Endodermal cell (in vitro differentiated cells): Measurements from ENCODE around the gene KDM2B. TPM values are rescaled to one million over a fixed set of nuclear protein-coding genes. Genes with fewer than 3 reads are reported as not detected.

Source experiments
- DNase-seq: peaks from one replicate; pipeline ENCODE4 v3.0.0-alpha.2; 2017
- H3K27ac ChIP-seq: 2 replicates; pipeline ENCODE4 v1.5.1; 2013; ENCODE audit warnings: mild to moderate bottlenecking, low read depth, low read length, moderate library complexity
- H3K27me3 ChIP-seq: 2 replicates; pipeline ENCODE4 v1.6.1; 2013; ENCODE audit warnings: mild to moderate bottlenecking, low read length, moderate library complexity; ENCODE audit not compliant: insufficient read depth, control insufficient read depth, poor library complexity, severe bottlenecking
- H3K36me3 ChIP-seq: 2 replicates; pipeline ENCODE4 v1.7.0; 2013; ENCODE audit warnings: mild to moderate bottlenecking, low read length, moderate library complexity; ENCODE audit not compliant: control insufficient read depth, insufficient read depth
- H3K4me1 ChIP-seq: one replicate; pipeline ENCODE4 v1.7.0; 2013; ENCODE audit warnings: low read length; ENCODE audit not compliant: control insufficient read depth, insufficient read depth
- H3K4me3 ChIP-seq: 2 replicates; pipeline ENCODE4 v1.5.1; 2013; ENCODE audit warnings: mild to moderate bottlenecking, low read length, moderate library complexity
- H3K9ac ChIP-seq: 2 replicates; pipeline ENCODE4 v1.6.1; 2013; ENCODE audit warnings: mild to moderate bottlenecking, low read length, moderate library complexity; ENCODE audit not compliant: poor library complexity, severe bottlenecking; ENCODE audit errors: extremely low read depth
- H3K9me3 ChIP-seq: 2 replicates; pipeline ENCODE4 v1.6.1; 2013; ENCODE audit warnings: mild to moderate bottlenecking, low read length, moderate library complexity; ENCODE audit not compliant: control insufficient read depth
- H3K27ac Mint-ChIP-seq: 2 replicates; pipeline ENCODE4 v1.8.0; 2020; ENCODE audit warnings: mixed read lengths
- H3K27me3 Mint-ChIP-seq: 2 replicates; pipeline ENCODE4 v1.8.0; 2021; ENCODE audit warnings: mild to moderate bottlenecking, mixed read lengths; ENCODE audit not compliant: insufficient read depth
- H3K36me3 Mint-ChIP-seq: 2 replicates; pipeline ENCODE4 v1.8.0; 2020; ENCODE audit warnings: low read depth, mixed read lengths
- H3K4me1 Mint-ChIP-seq: 2 replicates; pipeline ENCODE4 v1.8.0; 2020; ENCODE audit warnings: mixed read lengths
- H3K4me3 Mint-ChIP-seq: 2 replicates; pipeline ENCODE4 v1.8.0; 2020; ENCODE audit warnings: mild to moderate bottlenecking, moderate library complexity, mixed read lengths
- H3K9me3 Mint-ChIP-seq: 2 replicates; pipeline ENCODE4 v1.8.0; 2020; ENCODE audit warnings: mild to moderate bottlenecking, mixed read lengths
- CTCF ChIP-seq: fragments of 200-600 bp; sonication (generic); conservative IDR thresholded peaks from 2 replicates; pipeline ENCODE4 v1.5.0; 2021; ENCODE audit warnings: antibody characterized with exemption, mild to moderate bottlenecking
- WGBS, 2 experiments: methylation state at CpG; one replicate each; pipeline versions ENCODE4 v1.1.5 to v1.1.7; 2013; ENCODE audit warnings: missing lambda C conversion rate in 2 of 2, mixed read lengths in 1 of 2; ENCODE audit not compliant: insufficient coverage in 1 of 2, insufficient read length in 1 of 2; 5-methylcytosine and 5-hydroxymethylcytosine counted together
- total RNA-seq, 2 donors: library from RNA; stranded (reverse); fragmentation: NEBNext Ultra II Directional in 1 of 2; extraction: Animal tissue kit (Norgen Biotek cat#: 25700) in 1 of 2; gene quantifications; 2 replicates in 1 of 2; 3 replicates in 1 of 2; pipeline ENCODE4 v1.2.1, GENCODE V29; 2021

The KDM2B gene
- total RNA-seq, 2 donors from 2014 or later = 103 to 125 TPM

GRCh38 chr12:121436706-121437105 is 144.1 kb downstream of the KDM2B start:
- H3K4me1 ChIP-seq = no peaks in the 10 kb centered on the region
- peaks cover 90% of the 10 kb centered on the region for H3K36me3 ChIP-seq
- Mint-ChIP-seq H3K27me3 (no peaks in the 10 kb centered on the region), H3K36me3 (peaks cover 91% of the 10 kb centered on the region), H3K4me1 (no peaks in the 10 kb centered on the region), H3K4me3 (no peak overlapping the region), H3K27ac (no peak overlapping the region), H3K9me3 (peaks cover 12% of the 10 kb centered on the region)
- H3K27me3 ChIP-seq = no peaks in the 10 kb centered on the region
- no peak overlapping the region for H3K4me3 ChIP-seq
- H3K9me3 ChIP-seq = peaks cover 9% of the 10 kb centered on the region
- no peak for DNase-seq
- H3K9ac ChIP-seq = no peak overlapping the region
- 100% methylated on average over 1 to 2 of the region's 2 CpGs for WGBS, 2 experiments
- no peak overlapping the region for H3K27ac ChIP-seq
- no peak for TF ChIP-seq CTCF

- no peaks in the 10 kb centered on the region for H3K27me3 ChIP-seq
- H3K4me1 Mint-ChIP-seq = no peaks in the 10 kb centered on the region
- H3K27me3 Mint-ChIP-seq = no peaks in the 10 kb centered on the region
- WGBS, 2 experiments = 95 to 97% methylated on average over 5 to 11 of the region's 11 CpGs
- peaks cover 12% of the 10 kb centered on the region for H3K9me3 Mint-ChIP-seq
- no peak for DNase-seq
- H3K27ac ChIP-seq = no peak overlapping the region
- peaks cover 91% of the 10 kb centered on the region for H3K36me3 Mint-ChIP-seq
- TF ChIP-seq CTCF = no peak
- H3K4me3 ChIP-seq = no peak overlapping the region
- no peak overlapping the region for H3K4me3 Mint-ChIP-seq
- H3K4me1 ChIP-seq = no peaks in the 10 kb centered on the region
- H3K9ac ChIP-seq = no peak overlapping the region
- H3K27ac Mint-ChIP-seq = peak overlapping the region; percentile 20
- H3K36me3 ChIP-seq = peaks cover 92% of the 10 kb centered on the region
- peaks cover 9% of the 10 kb centered on the region for H3K9me3 ChIP-seq
Measured at GRCh38 chr12:121432740-121433480, 147.9 kb downstream of the KDM2B start.

GRCh38 chr12:121430833-121431415 is 149.9 kb downstream of the KDM2B start:
- no peak for TF ChIP-seq CTCF
- no peak overlapping the region for H3K9ac ChIP-seq
- 92 to 93% methylated on average over 5 to 6 of the region's 6 CpGs for WGBS, 2 experiments
- DNase-seq = no peak
- Mint-ChIP-seq H3K4me1 (no peaks in the 10 kb centered on the region), H3K27ac (no peak overlapping the region), H3K36me3 (peaks cover 91% of the 10 kb centered on the region), H3K27me3 (no peaks in the 10 kb centered on the region), H3K4me3 (no peak overlapping the region), H3K9me3 (peaks cover 2% of the 10 kb centered on the region)
- H3K27me3 ChIP-seq = no peaks in the 10 kb centered on the region
- no peaks in the 10 kb centered on the region for H3K4me1 ChIP-seq
- peaks cover 93% of the 10 kb centered on the region for H3K36me3 ChIP-seq
- H3K4me3 ChIP-seq = no peak overlapping the region
- no peak overlapping the region for H3K27ac ChIP-seq
- no peaks in the 10 kb centered on the region for H3K9me3 ChIP-seq
